Colonic mucosa (tissue), 4 donors: Measurements from ENCODE around the gene PTPRM. TPM values are rescaled to one million over a fixed set of nuclear protein-coding genes. Genes with fewer than 3 reads are reported as not detected.

Experiments used
- DNase-seq: peaks from one replicate; pipeline ENCODE4 v3.0.0-alpha.2; 2020
- H3K27ac ChIP-seq: fragments of 200-600 bp; one replicate; pipeline ENCODE4 v1.8.0; 2021
- H3K27me3 ChIP-seq: fragments of 200-600 bp; one replicate; pipeline ENCODE4 v1.8.0; 2021
- H3K36me3 ChIP-seq: fragments of 200-600 bp; one replicate; pipeline ENCODE4 v1.8.0; 2021
- H3K4me1 ChIP-seq: fragments of 200-600 bp; one replicate; pipeline ENCODE4 v1.8.0; 2021; ENCODE audit warnings: mild to moderate bottlenecking
- H3K4me3 ChIP-seq: fragments of 200-600 bp; one replicate; pipeline ENCODE4 v1.8.0; 2021
- H3K9ac ChIP-seq, 2 donors: one replicate each; pipeline ENCODE4 v1.7.0; 2013; ENCODE audit warnings: control low read depth in 2 of 2, low read depth in 2 of 2, low read length in 2 of 2
- H3K9me3 ChIP-seq: fragments of 200-600 bp; one replicate; pipeline ENCODE4 v1.8.0; 2021
- intact Hi-C: fragments of 100-400 bp; cut with DNase I; formaldehyde crosslinking; loops from one replicate; pipeline ENCODE4 v1.14.1; 2022
- total RNA-seq, 2 donors: library from RNA; stranded (reverse); fragmentation: NEBNext Ultra II Directional in 1 of 2; extraction: Animal tissue kit (Norgen Biotek cat#: 25700) in 1 of 2; gene quantifications; one replicate each; pipeline ENCODE4 v1.2.1, GENCODE V29; 2021
- TF ChIP-seq, protein P1 (sequence below): fragments of 200-600 bp; IDR thresholded peaks from one replicate; pipeline ENCODE4 v1.8.0; 2022; ENCODE audit warnings: antibody characterized with exemption, mild to moderate bottlenecking
- donor health status: healthy.
- donor health status: DM: no; HTN: no; CAD: no.
- donor health status: DM: no; HTN: no; CAD: no.

PTPRM gene
- total RNA-seq, 2 donors from 2014 or later = 8.1 to 13.9 TPM

DNA sequence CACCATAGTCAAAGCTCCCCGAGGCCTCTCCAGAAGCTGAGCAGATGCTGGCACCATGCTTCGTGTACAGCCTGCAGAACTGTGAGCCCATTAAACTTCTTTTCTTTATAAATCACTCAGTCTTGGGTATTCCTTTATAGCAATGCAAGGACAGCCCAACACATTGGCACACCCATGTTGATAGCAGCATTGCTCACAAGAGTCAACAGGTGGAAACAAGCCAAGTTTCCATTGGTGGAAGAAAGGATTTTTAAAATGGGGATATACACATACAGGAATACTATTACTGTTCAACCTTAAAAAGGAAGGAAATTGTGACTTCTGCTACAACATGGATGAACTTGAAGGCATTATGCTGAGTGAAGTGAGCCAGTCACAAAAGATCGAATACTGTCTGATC lies 855.3 kb downstream of the PTPRM start:
- no peak overlapping the region for H3K9ac ChIP-seq
- no peaks in the 10 kb centered on the region for H3K4me1 ChIP-seq
- intact Hi-C loops = no loop called here
- H3K9me3 ChIP-seq = no peaks in the 10 kb centered on the region
- H3K36me3 ChIP-seq = no peaks in the 10 kb centered on the region
- no peak overlapping the region for H3K27ac ChIP-seq
- TF ChIP-seq, protein P1, sequence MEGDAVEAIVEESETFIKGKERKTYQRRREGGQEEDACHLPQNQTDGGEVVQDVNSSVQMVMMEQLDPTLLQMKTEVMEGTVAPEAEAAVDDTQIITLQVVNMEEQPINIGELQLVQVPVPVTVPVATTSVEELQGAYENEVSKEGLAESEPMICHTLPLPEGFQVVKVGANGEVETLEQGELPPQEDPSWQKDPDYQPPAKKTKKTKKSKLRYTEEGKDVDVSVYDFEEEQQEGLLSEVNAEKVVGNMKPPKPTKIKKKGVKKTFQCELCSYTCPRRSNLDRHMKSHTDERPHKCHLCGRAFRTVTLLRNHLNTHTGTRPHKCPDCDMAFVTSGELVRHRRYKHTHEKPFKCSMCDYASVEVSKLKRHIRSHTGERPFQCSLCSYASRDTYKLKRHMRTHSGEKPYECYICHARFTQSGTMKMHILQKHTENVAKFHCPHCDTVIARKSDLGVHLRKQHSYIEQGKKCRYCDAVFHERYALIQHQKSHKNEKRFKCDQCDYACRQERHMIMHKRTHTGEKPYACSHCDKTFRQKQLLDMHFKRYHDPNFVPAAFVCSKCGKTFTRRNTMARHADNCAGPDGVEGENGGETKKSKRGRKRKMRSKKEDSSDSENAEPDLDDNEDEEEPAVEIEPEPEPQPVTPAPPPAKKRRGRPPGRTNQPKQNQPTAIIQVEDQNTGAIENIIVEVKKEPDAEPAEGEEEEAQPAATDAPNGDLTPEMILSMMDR = no peak
- H3K4me3 ChIP-seq = no peak overlapping the region
- no peaks in the 10 kb centered on the region for H3K27me3 ChIP-seq
- no peak for DNase-seq

DNA sequence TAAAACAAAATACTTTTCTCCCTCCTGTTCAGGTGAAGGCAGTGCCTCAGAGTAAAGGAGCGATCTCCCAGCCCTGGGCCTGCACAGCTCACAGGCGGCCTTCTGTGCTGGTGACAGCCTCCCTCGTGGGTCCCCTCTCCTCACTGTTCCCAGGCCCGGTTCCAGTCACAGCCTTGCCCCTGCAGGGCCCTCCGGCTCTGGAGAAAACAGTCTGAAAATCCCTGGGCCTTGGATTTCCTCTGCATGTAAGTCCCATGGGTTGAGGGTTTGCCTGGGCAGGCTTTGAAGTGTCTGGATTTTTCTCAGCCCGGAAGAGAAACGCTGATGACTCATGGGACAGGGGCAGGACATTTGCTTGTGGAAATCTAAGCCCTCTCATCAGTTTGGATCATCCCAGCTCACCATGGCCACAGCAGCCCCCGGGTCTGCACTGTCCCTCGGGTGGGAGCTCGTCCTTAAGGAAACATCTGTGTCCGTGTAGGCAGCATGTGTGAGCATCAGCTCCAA lies 856.0 kb downstream of the PTPRM start:
- Histone ChIP-seq H3K27ac (no peak overlapping the region), H3K36me3 (no peaks in the 10 kb centered on the region), H3K9me3 (no peaks in the 10 kb centered on the region), H3K27me3 (no peaks in the 10 kb centered on the region), H3K9ac (no peak overlapping the region), H3K4me1 (no peaks in the 10 kb centered on the region), H3K4me3 (no peak overlapping the region)
- TF ChIP-seq, protein P1 = no peak
- DNase-seq = no peak
- intact Hi-C loops = no loop called here

DNA sequence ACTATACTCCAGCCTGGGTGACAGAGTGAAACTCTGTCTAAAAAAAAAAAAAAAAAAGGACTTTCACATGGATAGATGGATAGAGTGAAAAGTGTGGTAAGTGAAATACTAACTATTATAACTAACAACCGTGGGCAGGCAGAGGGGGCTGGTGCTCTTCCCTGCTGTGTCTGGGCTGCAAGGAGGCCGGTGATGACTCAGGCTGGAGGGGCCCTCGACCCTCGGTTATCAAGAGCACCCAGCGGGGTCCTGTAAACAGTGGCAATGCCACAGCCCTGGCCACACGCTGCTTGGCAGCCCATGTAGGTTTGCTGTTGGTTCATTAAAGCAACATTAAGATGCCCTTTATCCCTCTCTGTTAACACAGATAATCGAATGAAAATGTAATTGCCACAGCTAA lies 857.4 kb downstream of the PTPRM start:
- intact Hi-C loops = no loop called here
- TF ChIP-seq, protein P1 = no peak
- H3K4me1 ChIP-seq = no peaks in the 10 kb centered on the region

DNA sequence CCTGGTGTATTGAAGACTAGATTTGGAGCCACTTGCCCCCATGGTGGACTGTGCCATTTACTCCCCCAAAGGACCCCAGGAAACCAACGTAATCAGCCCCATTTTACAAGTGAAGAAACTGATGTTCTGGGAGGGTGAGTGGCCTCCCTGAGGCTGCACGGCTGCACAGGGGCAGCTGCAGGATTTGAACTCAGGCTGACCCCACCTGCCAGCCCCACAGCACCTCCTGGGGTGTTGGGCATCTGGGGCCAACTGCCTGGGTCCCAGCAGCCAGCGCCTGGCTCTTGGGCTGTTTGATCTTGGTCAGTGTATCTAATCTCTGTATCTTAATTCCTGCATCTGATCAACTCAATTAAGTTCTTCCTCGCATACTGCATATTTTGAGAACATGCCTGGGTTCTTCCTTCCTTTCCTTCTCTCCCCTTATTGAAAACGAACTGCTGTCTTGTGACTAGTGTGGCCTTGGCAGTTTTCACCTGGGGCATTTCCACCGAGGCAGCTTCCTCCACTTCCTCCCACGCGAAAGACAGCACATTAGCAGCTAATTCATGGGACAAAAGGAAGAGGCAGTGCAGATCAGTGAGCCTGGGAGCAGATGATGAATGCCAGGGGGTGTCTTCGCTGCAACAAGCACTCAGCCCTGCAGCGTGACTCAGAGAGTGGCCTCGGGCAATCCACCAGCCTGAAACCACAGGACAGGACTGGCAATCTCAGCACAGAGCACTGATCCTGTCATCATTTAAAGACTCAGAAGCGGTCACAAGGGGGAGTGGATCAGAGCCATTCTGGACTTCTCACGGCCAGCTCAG lies 858.0 kb downstream of the PTPRM start:
- H3K9ac ChIP-seq = no peak overlapping the region
- no peaks in the 10 kb centered on the region for H3K27me3 ChIP-seq
- intact Hi-C loops = no loop called here
- no peak overlapping the region for H3K27ac ChIP-seq
- no peak for DNase-seq
- H3K9me3 ChIP-seq = no peaks in the 10 kb centered on the region
- no peaks in the 10 kb centered on the region for H3K4me1 ChIP-seq
- H3K4me3 ChIP-seq = no peak overlapping the region
- no peaks in the 10 kb centered on the region for H3K36me3 ChIP-seq
- TF ChIP-seq, protein P1 = no peak

More for the DNA sequence above, 857.4 kb downstream of the PTPRM start:
- no peak overlapping the region for H3K27ac ChIP-seq
- DNase-seq = no peak
- H3K4me3 ChIP-seq = no peak overlapping the region
- H3K9ac ChIP-seq = no peak overlapping the region
- no peaks in the 10 kb centered on the region for H3K36me3 ChIP-seq
- no peaks in the 10 kb centered on the region for H3K9me3 ChIP-seq
- H3K27me3 ChIP-seq = no peaks in the 10 kb centered on the region

DNA sequence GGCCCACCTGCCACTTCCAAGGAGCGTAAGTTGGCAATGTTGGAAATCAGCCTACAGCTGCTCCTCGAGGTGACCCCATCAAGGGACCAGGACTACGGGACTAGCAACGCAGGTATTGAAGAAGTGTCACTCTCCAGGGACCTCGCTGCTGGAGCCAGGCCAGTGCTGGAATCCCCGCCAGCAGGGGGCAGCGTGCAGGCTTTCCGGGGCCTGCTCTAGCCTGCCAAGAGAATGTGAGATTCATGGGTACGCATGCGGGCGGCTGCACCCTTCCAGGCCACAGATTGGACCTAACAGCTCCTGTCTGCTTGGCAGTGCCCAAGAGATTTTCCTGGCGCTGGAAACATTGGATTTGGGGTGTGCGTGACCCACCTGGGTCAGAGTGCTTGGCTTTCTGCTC lies 859.3 kb downstream of the PTPRM start:
- Histone ChIP-seq H3K36me3 (no peaks in the 10 kb centered on the region), H3K27me3 (no peaks in the 10 kb centered on the region), H3K27ac (no peak overlapping the region), H3K4me3 (no peak overlapping the region), H3K9me3 (no peaks in the 10 kb centered on the region), H3K4me1 (no peaks in the 10 kb centered on the region), H3K9ac (no peak overlapping the region)
- TF ChIP-seq, protein P1 = no peak
- intact Hi-C loops = no loop called here
- DNase-seq = peak; percentile 22
